A673 (cell line): ENCODE results near the gene PILRB. TPM values are rescaled to one million over a fixed set of nuclear protein-coding genes. Genes with fewer than 3 reads are reported as not detected.

Experiments
- BruUV-seq: library from RNA; stranded (reverse); fragments of 400-500 nt; replicated peaks from 2 replicates; lab custom pipeline; 2021; lab: Mats Ljungman, UMichigan
- CTCF ChIA-PET: fragments of 300-600 bp; sonication (Branson Sonifier 250); formaldehyde crosslinking; loops from one replicate; lab custom pipeline; 2022; ENCODE audit warnings: antibody characterized with exemption; lab: Charles Lee
- POLR2A ChIA-PET: fragments of 300-600 bp; sonication (Branson Sonifier 250); formaldehyde crosslinking; loops from one replicate; lab custom pipeline; 2022; ENCODE audit warnings: antibody characterized with exemption; ENCODE audit not compliant: low non-redundant PET; lab: Charles Lee
- DNase-seq: peaks from one replicate; pipeline ENCODE4 v3.0.0-alpha.2; 2015; ENCODE audit warnings: low spot score
- H3K27ac ChIP-seq: fragments of 200-600 bp; sonication (generic); 2 replicates; pipeline ENCODE4 v1.5.1; 2016; ENCODE audit warnings: mixed run types, low read depth, mild to moderate bottlenecking, mixed read lengths, antibody characterized with exemption, low read length; ENCODE audit not compliant: poor library complexity, severe bottlenecking
- H3K27me3 ChIP-seq: fragments of 200-600 bp; sonication (generic); replicated peaks from 2 replicates; pipeline ENCODE4 v1.6.1; 2017; ENCODE audit warnings: mixed run types, low read depth, mild to moderate bottlenecking, mixed read lengths, antibody characterized with exemption, low read length; ENCODE audit not compliant: insufficient read depth, poor library complexity
- H3K36me3 ChIP-seq: fragments of 200-600 bp; sonication (generic); 2 replicates; pipeline ENCODE4 v1.6.1; 2016; ENCODE audit warnings: mixed run types, mild to moderate bottlenecking, mixed read lengths, antibody characterized with exemption, low read length; ENCODE audit not compliant: insufficient read depth, poor library complexity, severe bottlenecking
- H3K4me1 ChIP-seq: fragments of 200-600 bp; sonication (generic); 2 replicates; pipeline ENCODE4 v1.6.1; 2017; ENCODE audit warnings: mixed run types, mild to moderate bottlenecking, mixed read lengths, antibody characterized with exemption, low read length; ENCODE audit not compliant: insufficient read depth, poor library complexity, severe bottlenecking
- H3K4me3 ChIP-seq: fragments of 200-600 bp; sonication (generic); 2 replicates; pipeline ENCODE4 v1.5.1; 2016; ENCODE audit warnings: low read depth, mixed run types, mild to moderate bottlenecking, mixed read lengths, low read length; ENCODE audit not compliant: poor library complexity, severe bottlenecking
- H3K9me3 ChIP-seq: fragments of 200-600 bp; sonication (generic); 2 replicates; pipeline ENCODE4 v1.6.1; 2016; ENCODE audit warnings: mixed run types, low read depth, mild to moderate bottlenecking, mixed read lengths, antibody characterized with exemption, low read length; ENCODE audit not compliant: poor library complexity, severe bottlenecking
- CTCF ChIP-seq: fragments of 300-800, 200-600 bp; sonication (generic); conservative IDR thresholded peaks from 2 replicates; pipeline ENCODE4 v1.5.1; 2017; ENCODE audit warnings: low read depth, mild to moderate bottlenecking, antibody characterized with exemption, low read length, moderate library complexity, mixed read lengths
- EZH2 ChIP-seq: fragments of 200-600 bp; sonication (generic); IDR thresholded peaks from 2 replicates; pipeline ENCODE4 v1.6.1; 2017; ENCODE audit warnings: borderline replicate concordance, low read depth, mild to moderate bottlenecking, mixed read lengths, antibody characterized with exemption, low read length; ENCODE audit not compliant: poor library complexity, severe bottlenecking
- intact Hi-C: fragments of 100-400 bp; cut with micrococcal nuclease; formaldehyde crosslinking; loops from one replicate; pipeline ENCODE4 v1.10.0; 2022; ENCODE audit not compliant: unreplicated experiment
- total RNA-seq: library from RNA; stranded (reverse); gene quantifications from 2 replicates; pipeline ENCODE4 v1.2.3, GENCODE V29; 2021

PILRB gene
- total RNA-seq, 1 experiment from 2014 or later, result 26.5 TPM

GRCh38 chr7:100398239-100398638 is 40.3 kb downstream of the PILRB start:
- Histone ChIP-seq H3K36me3 (no peaks in the 10 kb centered on the region), H3K27me3 (no peaks in the 10 kb centered on the region), H3K27ac (no peak overlapping the region), H3K4me1 (no peaks in the 10 kb centered on the region), H3K9me3 (no peaks in the 10 kb centered on the region), H3K4me3 (no peak overlapping the region)
- CTCF ChIA-PET, result no interaction called here
- POLR2A ChIA-PET, result no interaction called here
- TF ChIP-seq CTCF (no peak), EZH2 (no peak)
- no TSS peak for BruUV-seq
- no peak for DNase-seq
- intact Hi-C loops, result no loop called here

DNA sequence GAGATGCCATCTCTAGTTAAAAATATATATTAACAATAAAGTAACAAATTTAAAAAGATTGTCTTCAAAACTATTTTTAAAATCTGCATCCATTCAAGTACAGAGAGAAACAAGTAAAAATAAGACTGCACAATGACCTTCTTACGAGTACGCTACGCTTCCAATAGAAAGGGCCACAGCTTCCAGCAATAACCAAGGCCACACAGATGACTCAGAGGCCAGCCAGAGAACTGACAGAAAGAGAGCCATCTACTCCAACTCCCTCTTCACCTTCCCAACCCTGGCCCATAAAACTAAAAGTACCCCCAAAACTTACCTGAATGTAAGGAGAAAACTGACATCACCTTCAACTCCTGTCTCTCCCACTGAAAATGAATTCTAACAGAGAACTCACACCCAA is 42.1 kb downstream of the PILRB start:
- intact Hi-C loops, result no loop called here
- no peaks in the 10 kb centered on the region for H3K9me3 ChIP-seq
- ChIA-PET CTCF (no interaction called here), POLR2A (no interaction called here)
- no peak overlapping the region for H3K27ac ChIP-seq
- H3K4me1 ChIP-seq, result no peaks in the 10 kb centered on the region
- DNase-seq, result no peak
- H3K27me3 ChIP-seq, result no peaks in the 10 kb centered on the region
- TF ChIP-seq EZH2 (no peak), CTCF (no peak)
- H3K36me3 ChIP-seq, result no peaks in the 10 kb centered on the region
- no TSS peak for BruUV-seq
- no peak overlapping the region for H3K4me3 ChIP-seq

DNA sequence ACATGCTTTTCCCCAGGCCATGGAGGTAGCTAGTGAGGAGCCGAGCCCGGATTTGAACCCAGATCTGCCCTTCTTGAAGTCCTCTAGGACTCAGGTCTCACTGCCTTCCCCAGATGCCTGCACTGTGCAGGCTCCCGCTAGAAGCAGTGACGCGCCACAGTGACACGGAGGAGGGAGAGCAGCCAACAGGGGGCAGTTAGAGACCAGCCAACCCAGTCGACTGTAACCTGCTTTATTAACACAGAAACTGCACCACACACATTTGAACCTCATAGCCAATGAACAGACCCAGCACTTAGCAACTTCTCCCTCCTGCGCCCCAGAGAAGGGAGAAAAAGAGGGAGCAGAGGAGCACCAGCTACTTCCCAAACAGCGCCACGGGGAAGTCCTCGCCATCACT is 42.7 kb downstream of the PILRB start:
- POLR2A ChIA-PET, result no interaction called here
- no TSS peak for BruUV-seq

More for the DNA sequence above, 42.7 kb downstream of the PILRB start:
- H3K27me3 ChIP-seq, result no peaks in the 10 kb centered on the region
- H3K4me3 ChIP-seq, result no peak overlapping the region
- CTCF ChIA-PET, result no interaction called here
- H3K9me3 ChIP-seq, result no peaks in the 10 kb centered on the region
- DNase-seq, result peak; percentile 47
- no peaks in the 10 kb centered on the region for H3K4me1 ChIP-seq
- TF ChIP-seq EZH2, result no peak
- peak; percentile 49 for TF ChIP-seq CTCF
- intact Hi-C loops, result no loop called here
- H3K27ac ChIP-seq, result no peak overlapping the region
- no peaks in the 10 kb centered on the region for H3K36me3 ChIP-seq
